GM23338 (cell line): ENCODE results near the gene CBX8.

Source experiments
- CREB1 ChIP-seq: fragments of 250-450 bp; sonication (Bioruptor Pico); IDR thresholded peaks from 2 replicates; pipeline ENCODE4 v1.5.0; 2020; ENCODE audit warnings: low read depth, mild to moderate bottlenecking, moderate library complexity
- EZH2 ChIP-seq: fragments of 200-600 bp; sonication (generic); IDR thresholded peaks from one replicate; pipeline ENCODE4 v1.8.0; 2017; ENCODE audit warnings: antibody characterized with exemption, mild to moderate bottlenecking, low read depth; ENCODE audit not compliant: unreplicated experiment
- EZH2phosphoT487 ChIP-seq: fragments of 200-600 bp; sonication (generic); IDR thresholded peaks from one replicate; pipeline ENCODE4 v1.8.1; 2018; ENCODE audit warnings: antibody characterized with exemption; ENCODE audit not compliant: unreplicated experiment
- JUNB ChIP-seq: IDR thresholded peaks from one replicate; pipeline ENCODE4 v1.6.1; 2016; ENCODE audit warnings: antibody characterized with exemption; ENCODE audit not compliant: unreplicated experiment
- POLR2AphosphoS5 ChIP-seq: IDR thresholded peaks from 2 replicates; pipeline ENCODE4 v1.6.1; 2016; ENCODE audit warnings: antibody characterized with exemption, low read depth
- REST ChIP-seq: IDR thresholded peaks from one replicate; pipeline ENCODE4 v1.6.1; 2018; ENCODE audit warnings: antibody characterized with exemption; ENCODE audit not compliant: unreplicated experiment
- ZNF114 ChIP-seq: fragments of 250-450 bp; sonication (Bioruptor Pico); IDR thresholded peaks from 2 replicates; pipeline ENCODE4 v1.5.0; 2020; ENCODE audit warnings: mild to moderate bottlenecking, moderate library complexity
- TF ChIP-seq, protein P1 (sequence below), 2 experiments: fragments of 200-600 bp in 1 of 2; sonication (generic) in 1 of 2; conservative IDR thresholded peaks; 2 replicates each; pipeline versions ENCODE4 v1.5.1 to v1.6.1; 2016 to 2017; ENCODE audit warnings: antibody characterized with exemption in 2 of 2, low read depth in 2 of 2, mild to moderate bottlenecking in 2 of 2, moderate library complexity in 1 of 2
- TF ChIP-seq, protein P2 (sequence below): IDR thresholded peaks from 2 replicates; pipeline ENCODE4 v1.6.1; 2016; ENCODE audit warnings: antibody characterized with exemption

DNA sequence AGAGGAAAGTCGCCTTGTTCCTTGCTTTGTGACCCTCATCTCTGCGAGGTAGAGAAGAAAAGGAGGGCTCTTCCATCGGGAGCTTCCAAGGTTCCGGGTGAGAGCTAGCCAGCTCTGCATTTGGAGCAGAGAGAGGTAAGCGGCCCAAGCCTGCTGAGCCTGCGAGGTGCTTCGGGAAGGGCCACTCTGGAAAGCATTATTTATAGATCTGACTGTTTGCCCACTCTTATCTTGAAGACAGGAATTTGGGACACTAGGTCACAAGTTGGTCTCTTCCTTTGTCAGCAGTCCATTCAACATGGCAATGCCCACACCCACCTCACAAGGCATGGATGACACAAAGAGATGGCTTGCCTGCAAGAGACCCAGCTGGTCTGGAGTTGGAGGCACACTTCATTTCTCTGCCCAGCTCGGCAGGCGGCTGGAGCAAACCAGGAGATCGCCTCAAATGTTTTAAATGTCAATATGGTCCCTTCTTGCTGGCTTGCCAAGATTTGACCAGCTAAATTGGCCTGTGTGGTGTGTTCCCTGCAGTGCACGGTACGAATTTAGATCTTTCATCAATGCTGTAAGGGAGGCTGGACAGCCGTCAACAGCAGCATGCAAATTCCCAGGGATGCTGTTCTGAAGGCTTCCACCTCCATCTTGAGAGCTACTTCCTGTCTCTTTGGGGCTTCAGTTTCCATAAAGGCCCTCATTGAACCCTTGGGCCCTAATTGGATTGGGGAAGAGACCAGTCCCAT lies 22.8 kb upstream of the CBX8 start:
- no peak for TF ChIP-seq POLR2AphosphoS5
- TF ChIP-seq, protein P1, sequence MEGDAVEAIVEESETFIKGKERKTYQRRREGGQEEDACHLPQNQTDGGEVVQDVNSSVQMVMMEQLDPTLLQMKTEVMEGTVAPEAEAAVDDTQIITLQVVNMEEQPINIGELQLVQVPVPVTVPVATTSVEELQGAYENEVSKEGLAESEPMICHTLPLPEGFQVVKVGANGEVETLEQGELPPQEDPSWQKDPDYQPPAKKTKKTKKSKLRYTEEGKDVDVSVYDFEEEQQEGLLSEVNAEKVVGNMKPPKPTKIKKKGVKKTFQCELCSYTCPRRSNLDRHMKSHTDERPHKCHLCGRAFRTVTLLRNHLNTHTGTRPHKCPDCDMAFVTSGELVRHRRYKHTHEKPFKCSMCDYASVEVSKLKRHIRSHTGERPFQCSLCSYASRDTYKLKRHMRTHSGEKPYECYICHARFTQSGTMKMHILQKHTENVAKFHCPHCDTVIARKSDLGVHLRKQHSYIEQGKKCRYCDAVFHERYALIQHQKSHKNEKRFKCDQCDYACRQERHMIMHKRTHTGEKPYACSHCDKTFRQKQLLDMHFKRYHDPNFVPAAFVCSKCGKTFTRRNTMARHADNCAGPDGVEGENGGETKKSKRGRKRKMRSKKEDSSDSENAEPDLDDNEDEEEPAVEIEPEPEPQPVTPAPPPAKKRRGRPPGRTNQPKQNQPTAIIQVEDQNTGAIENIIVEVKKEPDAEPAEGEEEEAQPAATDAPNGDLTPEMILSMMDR (conservative IDR thresholded peaks at IDR 0.05; ENCODE audit: low read depth in 2 of 2), result no peak
- no peak for TF ChIP-seq REST
- TF ChIP-seq EZH2, result no peak
- TF ChIP-seq EZH2phosphoT487, result no peak
- TF ChIP-seq JUNB, result no peak
- no peak for TF ChIP-seq CREB1 (CRISPR knock-in tag)
- TF ChIP-seq ZNF114 (CRISPR knock-in tag), result no peak
- TF ChIP-seq, protein P2, sequence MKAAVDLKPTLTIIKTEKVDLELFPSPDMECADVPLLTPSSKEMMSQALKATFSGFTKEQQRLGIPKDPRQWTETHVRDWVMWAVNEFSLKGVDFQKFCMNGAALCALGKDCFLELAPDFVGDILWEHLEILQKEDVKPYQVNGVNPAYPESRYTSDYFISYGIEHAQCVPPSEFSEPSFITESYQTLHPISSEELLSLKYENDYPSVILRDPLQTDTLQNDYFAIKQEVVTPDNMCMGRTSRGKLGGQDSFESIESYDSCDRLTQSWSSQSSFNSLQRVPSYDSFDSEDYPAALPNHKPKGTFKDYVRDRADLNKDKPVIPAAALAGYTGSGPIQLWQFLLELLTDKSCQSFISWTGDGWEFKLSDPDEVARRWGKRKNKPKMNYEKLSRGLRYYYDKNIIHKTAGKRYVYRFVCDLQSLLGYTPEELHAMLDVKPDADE, result no peak
